NCI-H2107 (cell line): ENCODE measurements around the gene EBF3.

Experiments
- DNase-seq: peaks from one replicate; lab custom pipeline; 2025; lab: John Stamatoyannopoulos, UW

Gene EBF3

DNA sequence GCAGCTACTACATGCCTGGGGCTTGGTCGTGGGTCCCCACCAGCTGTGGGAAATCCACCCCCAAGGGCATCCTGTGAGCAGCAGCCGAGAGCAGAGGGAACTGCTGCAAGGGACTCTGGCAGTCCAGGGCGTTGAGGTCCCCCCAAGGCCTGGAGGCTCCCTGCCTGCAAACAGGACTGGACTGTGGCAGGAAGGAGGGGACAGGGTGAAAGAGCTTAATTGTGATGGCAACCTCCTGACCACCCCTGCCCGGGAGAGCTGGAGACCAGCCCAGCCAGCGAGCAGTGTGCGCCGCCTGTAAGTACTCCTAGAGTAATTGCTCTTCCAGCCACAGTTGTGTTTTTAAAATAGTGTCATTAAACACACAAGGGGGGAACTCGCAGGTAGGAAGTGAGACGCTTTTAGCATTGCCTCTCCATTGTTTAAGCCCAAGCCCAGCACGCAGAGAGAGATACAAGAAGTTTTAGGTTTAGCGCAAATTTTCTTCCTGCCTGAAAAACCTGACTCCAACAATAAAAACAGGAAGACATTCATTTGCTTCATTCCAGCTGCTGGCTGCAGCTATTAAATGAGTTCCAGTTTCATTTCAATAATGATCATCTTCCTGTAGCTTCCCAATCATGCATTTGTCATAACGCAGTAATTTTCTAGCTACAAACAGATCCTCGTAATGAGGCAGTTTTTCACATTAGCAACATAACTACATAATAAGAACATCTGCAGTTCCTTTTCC, 111.1 kb downstream of the EBF3 start:
- no peak for DNase-seq

DNA sequence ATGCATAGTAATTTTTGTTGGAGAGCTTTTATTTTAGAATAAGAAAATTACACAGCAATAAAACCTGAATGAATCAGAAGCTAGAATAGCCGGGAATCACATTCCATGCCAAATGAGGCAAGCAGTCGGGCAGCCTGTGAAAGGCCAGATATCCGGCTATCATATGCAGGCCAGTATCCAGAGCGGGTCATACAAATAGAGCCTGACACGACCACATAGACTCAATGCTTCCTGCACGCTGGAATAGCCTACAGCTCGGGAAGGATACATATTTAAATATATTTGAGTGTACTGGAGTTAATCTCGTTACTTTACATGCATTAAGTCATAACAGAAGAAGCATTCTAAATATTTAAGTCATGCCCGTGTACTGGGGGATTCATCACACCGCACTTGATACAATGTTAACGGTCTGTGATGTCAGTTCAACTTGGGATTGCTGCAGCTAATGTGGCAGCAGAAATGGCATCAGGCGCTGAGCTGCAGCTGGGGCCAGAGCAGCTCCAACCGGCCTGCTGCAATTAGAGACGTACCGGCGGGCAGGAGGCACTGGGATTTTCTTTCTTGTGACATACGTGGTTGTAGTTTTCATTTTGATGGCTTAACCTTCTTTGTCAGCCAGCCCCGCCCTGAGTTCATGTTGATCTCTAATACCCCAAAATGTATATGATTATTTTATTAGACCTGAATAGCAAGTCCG, 112.0 kb downstream of the EBF3 start:
- DNase-seq = no peak

DNA sequence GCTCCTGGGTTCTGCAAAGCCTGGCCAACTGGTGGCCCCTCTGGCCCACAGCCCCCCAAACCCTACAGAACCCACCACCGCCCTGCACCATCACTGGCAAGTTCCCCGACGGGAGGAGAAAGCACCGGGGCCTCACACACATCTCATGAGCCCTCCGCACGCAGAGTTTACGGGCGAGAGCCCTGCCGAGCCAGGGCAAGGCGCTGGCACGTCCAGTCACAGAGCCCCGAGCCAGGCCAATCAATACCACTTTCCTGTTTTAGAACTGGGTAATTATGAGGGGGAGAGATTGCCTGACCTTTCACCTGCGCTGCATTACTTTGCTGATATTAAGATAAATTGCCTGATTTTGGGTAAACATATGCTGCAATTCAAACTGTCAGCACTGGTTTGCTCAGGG, 113.3 kb downstream of the EBF3 start:
- no peak for DNase-seq

DNA sequence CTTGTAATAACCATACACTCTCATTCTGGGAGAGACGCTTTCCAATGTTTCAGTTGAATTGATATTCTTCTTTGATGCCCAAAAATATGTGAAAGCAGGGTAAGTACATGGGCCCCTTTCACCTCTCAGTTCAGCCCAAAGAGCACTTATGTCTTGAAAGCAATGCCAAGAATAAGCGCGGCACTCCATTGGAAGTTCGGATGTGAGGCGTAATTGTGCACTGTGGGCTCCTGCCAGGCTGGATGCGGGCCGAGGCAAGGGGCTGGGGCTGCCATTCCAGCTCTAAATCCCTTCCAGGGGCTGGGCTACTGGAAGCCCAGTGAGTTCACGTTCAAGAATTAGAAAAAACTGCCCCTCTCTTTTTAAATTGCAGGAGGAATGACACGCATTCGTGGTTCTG, 113.8 kb downstream of the EBF3 start:
- no peak for DNase-seq

DNA sequence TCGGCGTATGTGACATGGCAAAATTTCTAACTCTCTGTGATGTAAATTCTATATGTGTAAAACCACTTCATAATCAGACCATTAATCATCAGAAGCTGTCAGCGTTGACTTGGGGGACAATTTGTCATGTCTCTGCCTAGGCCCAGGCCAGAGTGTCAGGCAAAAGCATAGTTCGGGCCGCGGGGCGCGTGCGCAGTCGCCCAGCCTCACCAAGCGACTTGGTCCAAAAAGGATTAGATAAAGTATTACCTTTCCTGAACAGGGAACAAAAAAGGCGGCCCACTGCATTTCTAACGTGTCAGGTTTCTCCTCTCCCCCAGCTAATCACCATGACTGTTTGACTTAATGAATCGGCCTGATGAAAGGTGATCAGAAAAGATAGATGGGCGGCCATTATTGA, 114.2 kb downstream of the EBF3 start:
- no peak for DNase-seq

DNA sequence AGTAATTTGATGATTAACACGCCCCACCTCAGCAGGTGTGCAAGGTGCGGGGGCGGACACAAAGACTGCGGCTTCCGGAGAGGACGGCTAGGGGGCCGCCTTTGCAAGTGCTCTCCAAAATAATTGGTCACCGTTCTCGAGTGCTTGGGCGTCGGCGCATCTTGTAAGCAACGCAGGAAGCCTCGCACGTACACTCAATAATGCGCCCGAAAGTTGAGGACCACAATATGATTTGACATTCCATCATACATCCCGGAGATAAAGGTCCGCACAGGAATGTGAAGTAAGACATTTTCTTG, 114.7 kb downstream of the EBF3 start:
- DNase-seq = no peak

DNA sequence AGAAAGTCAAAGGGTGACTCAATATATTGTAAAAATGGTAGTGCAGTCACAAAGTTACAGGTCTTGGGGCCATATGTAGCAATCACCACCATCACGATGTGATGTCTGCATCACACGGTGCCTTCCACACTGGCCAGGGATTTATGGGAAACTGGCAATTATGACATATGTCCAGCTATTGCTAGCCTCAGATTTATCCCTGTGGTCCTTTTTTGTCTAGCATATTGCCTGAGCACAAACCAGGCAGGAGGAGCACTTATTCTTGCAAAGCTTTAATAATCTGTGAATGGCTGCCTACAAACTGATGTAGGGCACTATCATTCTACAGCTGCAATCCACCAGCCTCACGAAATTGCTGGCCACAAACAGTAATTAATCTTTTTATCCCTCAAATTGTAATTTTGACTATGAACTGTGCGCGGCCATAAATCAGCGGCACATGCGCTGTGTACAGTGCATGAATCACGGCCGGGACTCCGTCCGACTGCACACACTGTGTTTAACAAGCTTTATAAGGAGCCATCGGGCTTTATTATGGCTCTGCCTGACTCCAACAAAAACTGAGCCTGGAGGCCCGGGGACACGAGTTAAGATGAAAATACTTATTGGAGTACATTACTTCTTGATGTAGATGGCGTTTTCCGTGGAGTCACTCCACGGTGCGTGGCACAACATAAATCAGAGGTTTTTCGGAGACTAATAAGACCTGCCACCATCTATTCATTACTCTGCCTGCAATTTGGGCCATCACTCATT, 115.2 kb downstream of the EBF3 start:
- no peak for DNase-seq

DNA sequence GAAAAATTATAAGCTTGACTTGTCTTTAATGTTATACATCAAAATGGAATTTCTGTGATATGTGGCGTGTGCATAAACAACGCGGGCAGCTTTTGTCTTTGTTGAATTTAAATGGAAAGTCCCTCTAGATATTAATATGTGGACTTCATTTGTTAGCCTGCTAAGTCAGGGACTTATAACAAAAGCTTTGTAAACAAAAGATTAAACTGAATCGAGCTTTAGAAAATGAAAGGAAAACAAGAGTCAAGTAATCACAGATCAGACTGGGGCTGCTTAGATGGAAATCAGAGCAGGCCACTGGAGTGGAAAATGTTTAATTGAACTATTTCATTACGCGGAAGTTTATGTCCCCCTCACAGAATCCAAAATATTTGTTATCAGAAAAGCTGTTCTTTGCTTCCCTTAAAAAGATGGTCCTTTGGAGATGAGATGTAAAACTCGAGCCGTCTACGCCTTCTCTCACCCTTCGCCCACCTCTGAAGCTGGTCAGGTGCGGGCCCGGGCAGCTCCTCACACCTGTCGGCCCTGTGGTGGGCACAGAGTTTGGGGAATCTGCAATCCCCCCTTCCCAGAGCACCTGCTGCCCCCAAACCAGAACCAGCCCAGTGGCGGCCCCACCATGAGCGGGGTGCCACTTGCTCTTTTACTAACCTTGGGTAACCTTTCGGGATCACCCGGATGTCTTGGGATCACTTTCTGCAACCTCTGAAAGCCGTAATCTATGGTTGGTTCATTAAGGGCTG, 116.2 kb downstream of the EBF3 start:
- no peak for DNase-seq

DNA sequence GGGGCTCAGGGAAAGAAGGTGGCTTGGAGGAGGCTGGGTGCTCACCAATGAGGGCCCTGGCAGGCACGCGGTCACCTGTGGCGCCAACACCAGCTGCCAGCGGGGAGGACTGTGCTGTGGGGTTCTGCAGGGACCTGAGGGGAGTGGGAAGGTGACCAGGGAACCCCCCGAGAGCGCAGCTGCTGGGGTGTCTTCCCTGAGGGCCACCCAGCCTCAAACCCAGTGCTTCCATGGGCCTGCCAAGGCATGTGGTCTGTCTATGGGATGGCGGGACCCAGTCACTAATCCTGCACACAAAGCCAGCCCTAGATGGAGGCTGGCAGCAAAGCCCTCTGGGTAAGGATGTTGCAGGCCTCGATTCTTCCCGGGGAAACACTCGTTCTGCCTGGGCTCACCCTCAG, 117.1 kb downstream of the EBF3 start:
- DNase-seq = no peak

DNA sequence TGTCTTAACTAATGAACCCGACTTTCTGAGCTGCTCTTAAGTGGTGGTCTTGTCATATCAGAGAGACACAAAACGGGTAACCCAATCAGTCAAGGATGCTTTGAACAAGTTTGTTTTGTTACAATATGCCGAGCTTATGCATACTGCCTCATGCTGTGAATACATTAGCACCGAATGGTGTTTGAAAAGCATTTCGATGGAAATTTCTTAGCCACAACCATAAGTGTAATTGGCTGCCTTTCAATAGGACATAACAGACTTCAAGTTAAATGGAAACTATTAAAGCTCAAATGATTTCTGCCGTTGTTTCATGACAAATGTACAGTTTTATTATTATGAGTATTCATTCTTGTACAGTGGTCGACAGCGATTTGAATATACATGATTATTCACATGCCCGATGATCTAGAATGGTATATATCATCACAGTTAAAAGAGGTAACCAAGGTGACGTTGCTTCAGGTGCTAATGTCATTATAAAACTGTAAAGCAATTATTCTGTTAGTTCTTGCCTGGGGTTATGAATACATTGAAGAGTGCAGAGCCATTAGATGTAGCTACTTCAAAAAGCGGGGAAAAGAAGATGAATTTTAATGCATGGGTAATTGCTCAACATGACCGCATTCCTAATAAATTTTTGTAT, 118.8 kb downstream of the EBF3 start:
- no peak for DNase-seq

DNA sequence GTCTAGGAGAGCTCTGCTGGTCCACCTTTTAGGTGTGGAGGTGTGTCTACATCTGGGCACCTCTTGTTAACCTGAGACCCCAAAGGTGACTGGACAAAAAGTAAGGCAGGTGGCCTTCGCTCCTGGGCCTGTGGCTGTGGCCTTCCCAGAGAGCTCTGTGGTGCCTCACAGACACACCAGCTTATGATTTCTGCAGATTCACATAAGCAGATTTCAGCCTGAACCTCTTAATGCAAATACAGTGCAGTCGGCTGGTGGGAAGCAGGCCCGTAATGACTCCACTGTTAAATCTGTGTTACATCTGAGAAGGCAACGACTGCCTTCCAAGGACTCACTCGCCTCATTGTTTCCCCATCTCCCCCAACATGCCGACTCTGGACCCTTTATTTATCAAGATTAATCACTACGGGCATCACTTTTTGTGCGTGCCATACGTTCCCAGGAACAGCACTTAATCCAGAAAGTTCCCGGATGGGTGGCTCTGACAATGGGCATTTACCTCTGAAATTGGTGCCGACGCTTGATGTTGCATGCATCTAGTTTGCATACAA, 119.8 kb downstream of the EBF3 start:
- DNase-seq = no peak

DNA sequence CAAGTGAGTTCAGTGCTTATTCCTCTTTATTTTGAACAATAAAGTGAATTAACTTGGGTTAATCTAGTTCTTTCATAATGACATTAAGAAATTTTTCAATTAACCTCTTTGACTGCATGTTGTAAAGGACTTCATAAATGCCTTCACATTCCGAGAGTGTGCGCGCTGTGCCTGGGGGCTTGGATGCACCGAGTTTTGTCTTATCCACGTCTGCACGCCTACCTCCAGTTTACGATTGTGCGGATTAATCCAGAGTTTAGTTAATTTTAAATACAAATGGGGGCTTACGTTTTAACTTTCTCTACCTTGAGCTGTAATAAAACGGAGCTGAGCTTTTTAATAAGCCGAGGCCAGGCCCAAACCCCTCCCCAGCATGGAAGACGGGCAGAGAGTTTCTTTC, 120.4 kb downstream of the EBF3 start:
- no peak for DNase-seq

DNA sequence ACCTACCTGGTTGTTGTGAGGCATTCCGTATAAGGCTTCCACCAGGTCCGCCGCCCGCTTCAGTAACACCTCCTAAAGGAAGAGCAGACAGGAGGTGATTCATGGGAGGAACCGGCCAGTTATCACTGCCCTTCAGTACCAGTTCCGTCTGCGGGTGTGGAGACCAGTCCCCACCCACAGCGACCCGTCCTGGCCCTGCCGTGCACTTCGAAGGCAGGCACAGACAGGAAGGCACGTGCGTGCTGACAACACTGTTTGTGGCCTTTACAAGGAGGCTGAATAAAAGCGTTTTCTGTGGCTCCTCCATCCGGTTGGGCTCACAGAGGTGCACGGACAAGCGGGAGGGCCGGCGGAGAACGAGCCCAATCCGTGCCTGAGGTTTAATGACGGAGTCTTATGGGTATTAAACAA, 120.9 kb downstream of the EBF3 start:
- no peak for DNase-seq

DNA sequence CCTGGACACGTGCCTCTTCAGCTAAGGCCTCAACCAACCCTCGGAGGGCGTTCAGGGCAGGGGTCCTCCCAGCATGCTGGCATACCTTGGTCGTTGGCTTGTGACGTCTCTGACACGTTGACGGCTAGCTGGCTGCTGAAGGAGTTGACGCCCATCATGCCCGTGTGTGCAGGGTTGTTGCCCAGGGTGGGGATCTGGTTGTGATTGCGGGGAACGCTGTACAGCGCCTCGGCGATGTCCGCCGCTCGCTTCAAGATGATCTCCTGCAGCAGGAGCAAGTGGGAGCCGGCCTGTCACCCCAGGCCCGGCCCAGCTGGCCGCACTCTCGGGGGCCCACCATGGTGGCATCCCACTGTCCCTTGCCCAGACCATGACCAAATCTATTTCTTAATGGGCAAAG, 122.0 kb downstream of the EBF3 start:
- DNase-seq = no peak

DNA sequence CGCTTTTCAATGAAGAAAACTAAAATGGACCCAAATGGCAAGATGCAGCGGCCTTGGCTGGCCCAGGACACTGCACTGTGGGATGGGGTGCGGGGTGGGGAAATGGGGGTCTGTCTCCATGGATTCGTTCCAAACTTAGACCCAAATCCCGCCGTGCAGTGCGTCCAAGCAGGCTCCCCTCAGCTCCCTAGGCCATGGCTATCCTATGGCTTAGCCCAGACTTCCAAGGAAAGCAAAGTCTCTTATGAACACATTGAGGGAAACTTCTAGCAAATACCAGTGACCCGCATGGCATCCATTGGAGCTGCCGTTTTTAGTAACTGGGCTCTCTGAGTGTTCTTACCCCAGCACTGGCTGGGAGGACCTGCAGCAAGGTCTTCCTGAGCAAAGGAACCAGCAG, 122.5 kb downstream of the EBF3 start:
- no peak for DNase-seq

DNA sequence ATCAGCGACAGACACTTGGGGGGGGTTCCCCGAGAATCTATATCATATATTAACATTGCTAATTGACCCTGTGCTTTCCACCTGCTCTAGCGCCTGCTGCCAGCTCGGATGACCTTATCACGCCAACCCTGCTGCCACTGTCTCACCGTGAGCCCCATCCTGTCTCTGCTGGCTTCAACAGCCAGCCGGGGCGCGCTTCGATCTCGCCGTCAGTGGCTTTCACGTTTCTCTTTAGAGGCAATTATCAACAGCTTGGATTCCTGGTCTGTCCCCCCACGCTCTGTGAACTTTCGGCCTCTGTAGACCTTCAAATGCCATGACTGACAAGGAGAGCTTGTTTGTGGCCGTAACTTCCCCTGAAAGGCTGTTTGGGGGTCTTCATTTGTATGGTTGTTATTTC, 123.0 kb downstream of the EBF3 start:
- DNase-seq = no peak

DNA sequence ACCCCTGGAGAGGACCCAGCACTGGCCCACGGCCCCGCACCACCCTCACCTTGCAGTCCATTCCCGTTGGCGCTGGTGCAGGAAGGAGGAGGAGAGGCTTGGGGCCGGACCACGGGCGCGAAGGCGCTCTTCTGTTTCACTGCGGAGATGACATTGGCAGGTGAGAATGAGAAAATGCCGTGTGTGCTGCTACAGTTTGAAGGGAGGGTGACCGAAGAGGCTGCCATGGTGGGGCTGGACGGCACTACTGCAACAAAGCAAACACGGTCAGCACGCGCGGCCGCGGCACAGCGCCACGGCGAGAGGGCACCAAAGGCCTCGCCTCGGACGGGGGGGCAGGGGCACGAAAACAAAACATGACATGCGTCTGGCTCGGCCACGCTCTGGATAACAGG, 123.9 kb downstream of the EBF3 start:
- no peak for DNase-seq

DNA sequence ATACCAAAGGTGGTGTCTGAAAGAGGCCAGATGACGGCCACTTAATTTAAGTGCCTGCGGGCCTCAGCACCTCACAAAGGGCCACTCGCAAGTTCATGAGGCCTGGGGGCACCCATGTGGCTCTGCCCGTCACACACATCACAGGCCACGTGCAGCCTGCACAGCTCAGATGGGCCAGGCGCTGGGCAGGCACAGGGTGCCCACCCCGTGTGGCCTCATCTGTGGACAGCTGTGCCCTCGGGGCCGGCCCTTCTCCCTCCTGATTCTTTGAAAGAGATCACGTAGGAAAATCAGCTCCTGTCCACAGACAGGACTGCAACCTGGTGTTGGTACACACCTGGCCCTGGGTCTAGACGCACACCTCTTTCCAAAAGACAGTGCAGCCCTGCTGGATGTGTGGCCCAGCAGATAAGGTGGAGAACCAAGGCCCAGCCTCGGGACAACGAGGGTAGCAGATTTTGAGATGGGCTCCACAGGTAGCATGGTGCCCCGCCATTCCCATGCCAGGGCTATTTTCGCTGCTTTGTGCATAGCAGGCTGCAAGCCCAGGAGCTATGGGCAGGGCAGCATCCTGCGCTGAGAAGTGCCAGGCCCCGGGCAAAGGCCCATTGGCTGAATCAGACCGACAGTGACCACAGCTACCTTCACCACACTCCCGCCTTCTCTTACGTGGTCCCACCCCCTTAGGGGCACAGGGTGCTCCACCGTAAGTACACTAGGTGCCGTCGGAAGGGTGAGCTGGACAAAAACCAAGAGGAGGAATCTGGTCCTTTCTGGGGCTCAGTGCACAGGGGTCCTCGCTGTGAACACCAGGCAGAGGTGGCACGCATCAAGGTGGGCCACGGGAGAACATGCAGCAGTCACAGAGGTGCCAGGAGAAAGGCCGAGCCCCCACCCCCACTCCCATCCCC, 124.5 kb downstream of the EBF3 start:
- no peak for DNase-seq

DNA sequence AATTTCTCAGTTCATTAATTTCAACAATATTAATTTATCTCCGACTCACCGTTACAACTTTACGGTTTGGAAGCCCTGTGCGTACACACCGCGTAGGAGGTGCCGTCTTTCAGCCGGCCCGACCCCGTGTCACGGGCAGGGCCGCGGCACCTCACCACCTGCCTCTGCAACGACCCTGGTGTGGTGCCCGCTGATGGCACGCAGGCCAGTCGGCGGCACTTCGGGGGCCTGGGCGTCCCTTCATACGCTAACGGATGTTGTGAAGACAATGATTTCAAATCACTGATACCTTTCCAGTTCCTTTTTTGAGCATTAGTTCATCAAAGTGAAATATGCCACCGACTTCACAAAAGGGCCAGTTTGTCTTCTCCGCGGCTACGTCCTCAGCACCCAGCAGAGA, 125.3 kb downstream of the EBF3 start:
- no peak for DNase-seq

DNA sequence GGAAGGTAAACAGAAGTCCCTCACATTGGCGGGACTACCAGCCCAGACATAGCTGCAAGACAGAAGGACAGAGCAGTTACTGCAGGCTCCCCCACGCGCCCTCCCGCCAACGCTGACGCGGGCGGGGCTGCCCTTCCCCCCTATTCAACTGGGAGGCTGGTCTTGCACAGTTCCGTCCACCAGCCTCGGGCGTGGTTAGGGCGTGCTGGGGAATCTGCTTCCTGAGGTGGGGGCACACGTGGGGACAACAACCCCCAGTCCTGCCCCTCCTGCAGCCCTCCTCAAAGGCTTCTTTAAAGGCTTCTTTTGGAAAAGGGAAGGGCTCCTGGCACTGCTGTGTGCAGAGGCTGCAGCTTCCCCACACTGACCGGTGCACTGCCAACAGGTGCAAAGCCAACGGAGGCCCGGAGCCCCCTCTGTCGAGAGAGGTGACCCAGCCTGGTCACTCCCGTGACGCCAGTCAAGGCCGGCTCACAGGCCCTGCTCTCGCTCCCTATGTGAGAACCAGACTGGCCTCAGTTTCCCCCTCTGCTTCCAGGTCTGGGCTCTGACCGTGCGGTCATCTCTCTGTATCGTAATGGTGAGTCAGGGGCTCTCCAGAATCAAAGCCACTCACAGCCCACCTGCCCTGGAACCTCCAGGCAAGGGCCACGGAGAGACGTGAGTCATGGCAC, 126.0 kb downstream of the EBF3 start:
- no peak for DNase-seq
